ENCODE results near the gene HEXB. TPM values are rescaled to one million over a fixed set of nuclear protein-coding genes. Genes with fewer than 3 reads are reported as not detected.
"Not testable (repeated sequence)": the region's sequence is repeated elsewhere in the genome, so short reads cannot be mapped to it uniquely, and the experiment has no call there.

HEXB gene
- total RNA-seq, 1 donor from 2014 or later = 124 TPM

GRCh38 chr5:74669821-74670220 lies 15.2 kb upstream of the HEXB start:
- no peak for TF ChIP-seq CTCF (IDR thresholded peaks at IDR 0.05)
- Histone ChIP-seq H3K4me3 (no peak overlapping the region), H3K9me3 (no peaks in the 10 kb centered on the region), H3K4me1 (peaks cover 0 to 14% of the 10 kb centered on the region in 2 donors), H3K27me3 (no peaks in the 10 kb centered on the region), H3K36me3 (no peaks in the 10 kb centered on the region), H3K27ac (no peak overlapping the region)
- intact Hi-C loops (cut with DNase I) = no loop called here
- DNase-seq (ENCODE audit: low spot score in 2 of 2) = no peak

GRCh38 chr5:74670396-74671038 lies 14.5 kb upstream of the HEXB start:
- Histone ChIP-seq H3K4me1 (peaks cover 0 to 14% of the 10 kb centered on the region in 2 donors), H3K9me3 (no peaks in the 10 kb centered on the region), H3K27ac (no peak overlapping the region), H3K36me3 (no peaks in the 10 kb centered on the region), H3K27me3 (no peaks in the 10 kb centered on the region), H3K4me3 (no peak overlapping the region)
- no peak for DNase-seq (ENCODE audit: low spot score in 2 of 2)
- intact Hi-C loops (cut with DNase I) = no loop called here
- TF ChIP-seq CTCF (IDR thresholded peaks at IDR 0.05) = no peak

- intact Hi-C loops (cut with DNase I) = loop anchor here (2.0 kb wide), 1 partner anchor 246 kb away; no protein-coding TSS in a partner anchor
- H3K27ac ChIP-seq = peak overlapping the region; percentile 33 to 57
- TF ChIP-seq CTCF (IDR thresholded peaks at IDR 0.05) = no peak
- H3K4me3 ChIP-seq = no peak overlapping the region
- no peaks in the 10 kb centered on the region for H3K9me3 ChIP-seq
- H3K36me3 ChIP-seq = no peaks in the 10 kb centered on the region
- H3K4me1 ChIP-seq = peaks cover 0 to 14% of the 10 kb centered on the region in 2 donors
- no peak for DNase-seq (ENCODE audit: low spot score in 2 of 2)
- no peaks in the 10 kb centered on the region for H3K27me3 ChIP-seq
These were observed 12.7 kb upstream of the HEXB start for GRCh38 chr5:74672215-74672877.

- Histone ChIP-seq H3K4me1 (peaks cover 0 to 14% of the 10 kb centered on the region in 2 donors), H3K4me3 (peak overlapping the region; percentile 35 to 49), H3K36me3 (no peaks in the 10 kb centered on the region), H3K9me3 (no peaks in the 10 kb centered on the region), H3K27me3 (no peaks in the 10 kb centered on the region), H3K27ac (peak overlapping the region; percentile 33 to 57)
- DNase-seq (ENCODE audit: low spot score in 2 of 2) = no peak
- intact Hi-C loops (cut with DNase I) = loop anchor here (2.0 kb wide), 1 partner anchor 246 kb away; no protein-coding TSS in a partner anchor
- peak in 2 of 3 experiments; percentile 40 to 54 for TF ChIP-seq CTCF (IDR thresholded peaks at IDR 0.05)
These were observed 11.8 kb upstream of the HEXB start for GRCh38 chr5:74673011-74673790.

GRCh38 chr5:74676466-74676865 lies 8.6 kb upstream of the HEXB start:
- H3K27ac ChIP-seq; intact Hi-C loops (cut with DNase I); H3K36me3 ChIP-seq; H3K27me3 ChIP-seq; H3K4me3 ChIP-seq; DNase-seq (ENCODE audit: low spot score in 2 of 2); H3K9me3 ChIP-seq: not testable (repeated sequence)
- peaks cover 0 to 14% of the 10 kb centered on the region in 2 donors for H3K4me1 ChIP-seq

- H3K27ac ChIP-seq; intact Hi-C loops (cut with DNase I); H3K9me3 ChIP-seq; H3K36me3 ChIP-seq; DNase-seq (ENCODE audit: low spot score in 2 of 2); H3K4me3 ChIP-seq; H3K27me3 ChIP-seq; H3K4me1 ChIP-seq: not testable (repeated sequence)
These were observed 6.9 kb upstream of the HEXB start for GRCh38 chr5:74678123-74678522.

- intact Hi-C loops (cut with DNase I); H3K27ac ChIP-seq; DNase-seq (ENCODE audit: low spot score in 2 of 2): not testable (repeated sequence)
These were observed 5.7 kb upstream of the HEXB start for GRCh38 chr5:74679300-74679699.

More at GRCh38 chr5:74679300-74679699, 5.7 kb upstream of the HEXB start:
- H3K4me1 ChIP-seq, H3K9me3 ChIP-seq, H3K4me3 ChIP-seq, H3K36me3 ChIP-seq, H3K27me3 ChIP-seq: not testable (repeated sequence)

Measured in ascending aorta (tissue), 2 donors.